Measurements from ENCODE around the gene ZDHHC21. TPM values are rescaled to one million over a fixed set of nuclear protein-coding genes. Genes with fewer than 3 reads are reported as not detected.

ZDHHC21 gene
- total RNA-seq, 1 experiment from 2014 or later, result 9.0 TPM

- no peak for TF ChIP-seq CTCF (conservative IDR thresholded peaks at IDR 0.05)
- H4K20me1 ChIP-seq (ENCODE audit: control insufficient read depth, insufficient read depth, insufficient read length), result no peaks in the 10 kb centered on the region
- H3K27ac ChIP-seq (ENCODE audit: insufficient read length, low read depth, low read length), result no peak overlapping the region
- no peaks in the 10 kb centered on the region for H3K9me3 ChIP-seq (ENCODE audit: control insufficient read depth, low read depth, low read length)
- no peak overlapping the region for H2AK5ac ChIP-seq (ENCODE audit: insufficient read length, low read length)
- no peaks in the 10 kb centered on the region for H3K4me1 ChIP-seq (ENCODE audit: insufficient read depth, low read length)
- no CpG with 5 or more reads among the region's 12 CpGs for WGBS (ENCODE audit: extremely low coverage, insufficient read length, low lambda C conversion rate)
- no peaks in the 10 kb centered on the region for H3K27me3 ChIP-seq (ENCODE audit: insufficient read depth, low read length)
- Mint-ChIP-seq H3K4me3 (no peak overlapping the region), H3K9me3 (peaks cover 0 to 4% of the 10 kb centered on the region in 2 experiments; a peak in 1 of 5 replicates), H3K27ac (no peak overlapping the region), H3K4me1 (peaks cover 11 to 12% of the 10 kb centered on the region in 2 experiments), H3K36me3 (ENCODE audit: insufficient read depth in 1 of 3, low read depth in 3 of 3) (peaks cover 18 to 50% (median 39%) of the 10 kb centered on the region in 3 experiments), H3K27me3 (ENCODE audit: low read depth) (no peaks in the 10 kb centered on the region)
- H3K14ac ChIP-seq (ENCODE audit: insufficient read depth, low read length), result no peak overlapping the region
- H4K91ac ChIP-seq (ENCODE audit: insufficient read length, low read depth, low read length), result no peak overlapping the region
- no peaks in the 10 kb centered on the region for H3K79me1 ChIP-seq (ENCODE audit: insufficient read depth, low read depth, low read length, poor library complexity, severe bottlenecking)
- DNase-seq, result no peak
- H4K8ac ChIP-seq (replicated peaks; ENCODE audit: insufficient read length, low read depth, low read length), result no peak overlapping the region
- H3K23ac ChIP-seq (ENCODE audit: insufficient read length, low read depth, low read length), result no peak overlapping the region
- H3T11ph ChIP-seq (ENCODE audit: low read length), result no peak overlapping the region
- peaks cover 2% of the 10 kb centered on the region; the same call in 1 of the 2 replicates for H3K79me2 ChIP-seq (ENCODE audit: insufficient read depth, low read length)
- H2BK15ac ChIP-seq (ENCODE audit: low read depth, low read length), result no peak overlapping the region
- H2AFZ ChIP-seq (ENCODE audit: low read length), result no peak overlapping the region
- no peak overlapping the region for H3K18ac ChIP-seq (ENCODE audit: insufficient read length, low read depth, low read length)
- H2BK12ac ChIP-seq (ENCODE audit: insufficient read length, low read depth, low read length), result no peak overlapping the region
- no peak overlapping the region for H2BK5ac ChIP-seq (ENCODE audit: insufficient read length, low read length)
- no peak overlapping the region for H3K56ac ChIP-seq (ENCODE audit: insufficient read length, low read depth, low read length)
- H3K4ac ChIP-seq (ENCODE audit: low read depth, low read length), result no peak overlapping the region
- H3K23me2 ChIP-seq (ENCODE audit: insufficient read length, low read depth, low read length, poor library complexity, severe bottlenecking), result no peaks in the 10 kb centered on the region
- H2BK20ac ChIP-seq (ENCODE audit: low read depth, low read length, poor library complexity, severe bottlenecking), result no peak overlapping the region
- no peak overlapping the region for H2BK120ac ChIP-seq (ENCODE audit: low read depth, low read length, poor library complexity, severe bottlenecking)
- H3K9ac ChIP-seq (ENCODE audit: extremely low read depth, insufficient read length, low read length), result no peak overlapping the region
- H3K4me2 ChIP-seq (ENCODE audit: insufficient read depth, insufficient read length, low read length), result no peak overlapping the region
- H4K5ac ChIP-seq (ENCODE audit: insufficient read length, low read depth, low read length), result no peak overlapping the region
These were observed 6.1 kb downstream of the ZDHHC21 start for GRCh38 chr9:14687042-14687719.
